ENCODE data around the gene ESPL1. TPM values are rescaled to one million over a fixed set of nuclear protein-coding genes. Genes with fewer than 3 reads are reported as not detected.

Gene ESPL1
- total and polyA plus RNA-seq, 2 of the 13 experiments (the other 11 are each of a cell fraction or from before 2014, with no cell fraction given): 5.8 to 11.5 TPM

DNA sequence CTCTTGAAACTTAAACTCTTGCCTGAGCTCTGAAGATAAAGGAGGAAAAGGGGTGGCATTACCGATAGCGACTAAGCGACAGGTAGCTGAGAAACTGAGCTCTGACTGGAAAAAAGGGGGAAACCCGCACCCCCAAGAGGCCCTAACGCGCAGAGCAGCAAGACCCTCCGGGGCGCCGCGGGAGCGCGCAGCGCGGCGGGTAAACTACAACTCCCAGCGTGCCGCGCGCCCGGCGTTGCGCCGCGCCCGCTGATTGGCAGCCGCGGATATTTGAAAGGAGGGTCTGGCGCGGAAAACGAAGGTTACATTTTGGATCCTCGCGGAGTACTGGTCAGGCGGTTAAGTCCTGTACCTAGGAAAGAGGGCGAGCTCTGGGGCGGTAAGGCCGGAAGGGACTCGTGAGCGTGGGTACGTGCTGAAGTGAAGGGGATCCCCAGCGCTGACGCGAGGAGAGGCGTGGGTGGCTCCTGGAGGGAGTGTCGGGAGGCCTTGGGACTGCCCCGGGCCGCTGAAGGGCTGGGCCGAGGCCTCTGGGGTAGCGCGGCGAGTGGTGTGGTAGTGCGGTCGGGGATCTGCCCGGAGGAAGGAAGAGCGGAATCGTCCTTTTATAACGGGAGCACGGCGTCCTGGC is at the start of gene ESPL1 (continued):
- TF ChIP-seq TCF7 (IDR thresholded peaks at IDR 0.05; ENCODE audit: low read depth): no peak
- no peak for TF ChIP-seq LBX2 (CRISPR knock-in tag; IDR thresholded peaks at IDR 0.05; ENCODE audit: borderline replicate concordance)
- TF ChIP-seq, protein P1, sequence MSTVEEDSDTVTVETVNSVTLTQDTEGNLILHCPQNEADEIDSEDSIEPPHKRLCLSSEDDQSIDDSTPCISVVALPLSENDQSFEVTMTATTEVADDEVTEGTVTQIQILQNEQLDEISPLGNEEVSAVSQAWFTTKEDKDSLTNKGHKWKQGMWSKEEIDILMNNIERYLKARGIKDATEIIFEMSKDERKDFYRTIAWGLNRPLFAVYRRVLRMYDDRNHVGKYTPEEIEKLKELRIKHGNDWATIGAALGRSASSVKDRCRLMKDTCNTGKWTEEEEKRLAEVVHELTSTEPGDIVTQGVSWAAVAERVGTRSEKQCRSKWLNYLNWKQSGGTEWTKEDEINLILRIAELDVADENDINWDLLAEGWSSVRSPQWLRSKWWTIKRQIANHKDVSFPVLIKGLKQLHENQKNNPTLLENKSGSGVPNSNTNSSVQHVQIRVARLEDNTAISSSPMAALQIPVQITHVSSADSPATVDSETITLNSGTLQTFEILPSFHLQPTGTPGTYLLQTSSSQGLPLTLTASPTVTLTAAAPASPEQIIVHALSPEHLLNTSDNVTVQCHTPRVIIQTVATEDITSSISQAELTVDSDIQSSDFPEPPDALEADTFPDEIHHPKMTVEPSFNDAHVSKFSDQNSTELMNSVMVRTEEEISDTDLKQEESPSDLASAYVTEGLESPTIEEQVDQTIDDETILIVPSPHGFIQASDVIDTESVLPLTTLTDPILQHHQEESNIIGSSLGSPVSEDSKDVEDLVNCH (CRISPR knock-in tag; IDR thresholded peaks at IDR 0.05): no peak
- no peak for TF ChIP-seq ZNF7 (CRISPR knock-in tag; IDR thresholded peaks at IDR 0.05)
- peak; percentile 73; the same call in 1 of the 2 replicates for TF ChIP-seq TARDBP (CRISPR knock-in tag; IDR thresholded peaks at IDR 0.05)
- no peak for TF ChIP-seq HOXA9 (CRISPR knock-in tag; IDR thresholded peaks at IDR 0.05; ENCODE audit: borderline replicate concordance)
- peak; percentile 19; the same call in 1 of the 2 replicates for TF ChIP-seq KLF12 (CRISPR knock-in tag; IDR thresholded peaks at IDR 0.05; ENCODE audit: borderline replicate concordance)
- no peak for TF ChIP-seq ZNF879 (CRISPR knock-in tag; IDR thresholded peaks at IDR 0.05)
- TF ChIP-seq, protein P2, sequence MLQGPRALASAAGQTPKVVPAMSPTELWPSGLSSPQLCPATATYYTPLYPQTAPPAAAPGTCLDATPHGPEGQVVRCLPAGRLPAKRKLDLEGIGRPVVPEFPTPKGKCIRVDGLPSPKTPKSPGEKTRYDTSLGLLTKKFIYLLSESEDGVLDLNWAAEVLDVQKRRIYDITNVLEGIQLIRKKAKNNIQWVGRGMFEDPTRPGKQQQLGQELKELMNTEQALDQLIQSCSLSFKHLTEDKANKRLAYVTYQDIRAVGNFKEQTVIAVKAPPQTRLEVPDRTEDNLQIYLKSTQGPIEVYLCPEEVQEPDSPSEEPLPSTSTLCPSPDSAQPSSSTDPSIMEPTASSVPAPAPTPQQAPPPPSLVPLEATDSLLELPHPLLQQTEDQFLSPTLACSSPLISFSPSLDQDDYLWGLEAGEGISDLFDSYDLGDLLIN (CRISPR knock-in tag; IDR thresholded peaks at IDR 0.05; ENCODE audit: borderline replicate concordance): no peak
- TF ChIP-seq, protein P3, sequence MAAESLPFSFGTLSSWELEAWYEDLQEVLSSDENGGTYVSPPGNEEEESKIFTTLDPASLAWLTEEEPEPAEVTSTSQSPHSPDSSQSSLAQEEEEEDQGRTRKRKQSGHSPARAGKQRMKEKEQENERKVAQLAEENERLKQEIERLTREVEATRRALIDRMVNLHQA (CRISPR knock-in tag; IDR thresholded peaks at IDR 0.05): no peak
- TF ChIP-seq MXD3 (CRISPR knock-in tag; IDR thresholded peaks at IDR 0.05): no peak
- no peak for TF ChIP-seq POGZ (CRISPR knock-in tag; IDR thresholded peaks at IDR 0.05)
- peak; percentile 87 for TF ChIP-seq SAP130 (CRISPR knock-in tag; IDR thresholded peaks at IDR 0.05; ENCODE audit: low read depth)
- no peak for TF ChIP-seq GFI1 (CRISPR knock-in tag; IDR thresholded peaks at IDR 0.05; ENCODE audit: borderline replicate concordance)
- TF ChIP-seq, protein P4, sequence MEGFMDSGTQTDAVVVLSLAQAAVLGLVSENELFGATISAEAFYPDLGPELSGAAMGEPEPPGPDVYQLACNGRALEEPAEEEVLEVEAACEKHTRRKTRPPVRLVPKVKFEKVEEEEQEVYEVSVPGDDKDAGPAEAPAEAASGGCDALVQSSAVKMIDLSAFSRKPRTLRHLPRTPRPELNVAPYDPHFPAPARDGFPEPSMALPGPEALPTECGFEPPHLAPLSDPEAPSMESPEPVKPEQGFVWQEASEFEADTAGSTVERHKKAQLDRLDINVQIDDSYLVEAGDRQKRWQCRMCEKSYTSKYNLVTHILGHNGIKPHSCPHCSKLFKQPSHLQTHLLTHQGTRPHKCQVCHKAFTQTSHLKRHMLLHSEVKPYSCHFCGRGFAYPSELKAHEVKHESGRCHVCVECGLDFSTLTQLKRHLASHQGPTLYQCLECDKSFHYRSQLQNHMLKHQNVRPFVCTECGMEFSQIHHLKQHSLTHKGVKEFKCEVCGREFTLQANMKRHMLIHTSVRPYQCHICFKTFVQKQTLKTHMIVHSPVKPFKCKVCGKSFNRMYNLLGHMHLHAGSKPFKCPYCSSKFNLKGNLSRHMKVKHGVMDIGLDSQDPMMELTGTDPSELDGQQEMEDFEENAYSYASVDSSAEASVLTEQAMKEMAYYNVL (CRISPR knock-in tag; IDR thresholded peaks at IDR 0.05; ENCODE audit: borderline replicate concordance): no peak
- peak; percentile 73; the same call in 1 of the 2 replicates for TF ChIP-seq SPEN (CRISPR knock-in tag; IDR thresholded peaks at IDR 0.05; ENCODE audit: low read depth)
- TF ChIP-seq CREB3 (CRISPR knock-in tag; IDR thresholded peaks at IDR 0.05): no peak
- TF ChIP-seq, protein P5, sequence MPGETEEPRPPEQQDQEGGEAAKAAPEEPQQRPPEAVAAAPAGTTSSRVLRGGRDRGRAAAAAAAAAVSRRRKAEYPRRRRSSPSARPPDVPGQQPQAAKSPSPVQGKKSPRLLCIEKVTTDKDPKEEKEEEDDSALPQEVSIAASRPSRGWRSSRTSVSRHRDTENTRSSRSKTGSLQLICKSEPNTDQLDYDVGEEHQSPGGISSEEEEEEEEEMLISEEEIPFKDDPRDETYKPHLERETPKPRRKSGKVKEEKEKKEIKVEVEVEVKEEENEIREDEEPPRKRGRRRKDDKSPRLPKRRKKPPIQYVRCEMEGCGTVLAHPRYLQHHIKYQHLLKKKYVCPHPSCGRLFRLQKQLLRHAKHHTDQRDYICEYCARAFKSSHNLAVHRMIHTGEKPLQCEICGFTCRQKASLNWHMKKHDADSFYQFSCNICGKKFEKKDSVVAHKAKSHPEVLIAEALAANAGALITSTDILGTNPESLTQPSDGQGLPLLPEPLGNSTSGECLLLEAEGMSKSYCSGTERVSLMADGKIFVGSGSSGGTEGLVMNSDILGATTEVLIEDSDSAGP (CRISPR knock-in tag; IDR thresholded peaks at IDR 0.05; ENCODE audit: borderline replicate concordance): peak; percentile 79
- 0 out of 2 replicates have a peak, but pooled peaks have one; percentile 50 for TF ChIP-seq ZC3H4 (CRISPR knock-in tag; IDR thresholded peaks at IDR 0.05; ENCODE audit: borderline replicate concordance)
- TF ChIP-seq SALL1 (CRISPR knock-in tag; IDR thresholded peaks at IDR 0.05): peak; percentile 73

Measured in HepG2 (cell line).